NB4 (cell line): ENCODE measurements around the gene SPC24.

Experiments used
- DNase-seq: peaks from one replicate; pipeline ENCODE4 v3.0.0; 2010; ENCODE audit warnings: low read depth
- H3K4me3 ChIP-seq: one replicate; pipeline ENCODE4 v1.5.1; 2011; ENCODE audit warnings: mild to moderate bottlenecking, low read depth, low read length, moderate library complexity
- CTCF ChIP-seq: IDR thresholded peaks from one replicate; pipeline ENCODE4 v1.5.1; 2012; ENCODE audit warnings: low read depth, low read length
- MAX ChIP-seq: IDR thresholded peaks from 2 replicates; pipeline ENCODE4 v1.6.1; 2011; ENCODE audit warnings: low read depth, low read length
- MYC ChIP-seq: IDR thresholded peaks from 2 replicates; pipeline ENCODE4 v1.6.1; 2011; ENCODE audit warnings: low read depth, low read length
- POLR2A ChIP-seq: IDR thresholded peaks from 2 replicates; pipeline ENCODE4 v1.6.1; 2011; ENCODE audit warnings: mild to moderate bottlenecking; ENCODE audit not compliant: insufficient read length; ENCODE audit errors: extremely low read depth

Gene SPC24

GRCh38 chr19:11198175-11198534, 42.6 kb upstream of the SPC24 start:
- DNase-seq = no peak
- TF ChIP-seq MYC = no peak
- no peak overlapping the region for H3K4me3 ChIP-seq

GRCh38 chr19:11197291-11198174, 42.0 kb upstream of the SPC24 start, which contains the start of gene KANK2:
Gene KANK2, minus strand, starts transcription at chr19:11197545. Its CDS starts 3,034 bp downstream, at chr19:11194511.
- no peak for TF ChIP-seq CTCF
- peak; percentile 16; the same call in 1 of the 2 replicates for TF ChIP-seq MYC
- TF ChIP-seq MAX = no peak
- peak; percentile 67 for TF ChIP-seq POLR2A
- DNase-seq = peak; percentile 81
- peak within 1 kb of the TSS; percentile 54 for H3K4me3 ChIP-seq

GRCh38 chr19:11196406-11197287, 41.1 kb upstream of the SPC24 start:
- peak; percentile 32 for DNase-seq
- H3K4me3 ChIP-seq = peak overlapping the region; percentile 54
- TF ChIP-seq MAX = no peak
- TF ChIP-seq CTCF = no peak
- TF ChIP-seq MYC = no peak
- TF ChIP-seq POLR2A = no peak

GRCh38 chr19:11195681-11196080, 40.1 kb upstream of the SPC24 start:
- no peak overlapping the region for H3K4me3 ChIP-seq
- no peak for TF ChIP-seq CTCF
- no peak for TF ChIP-seq POLR2A
- TF ChIP-seq MYC = no peak
- no peak for TF ChIP-seq MAX
- DNase-seq = no peak

- DNase-seq = no peak
- TF ChIP-seq MAX (no peak), POLR2A (no peak), MYC (no peak), CTCF (no peak)
- H3K4me3 ChIP-seq = no peak overlapping the region
Observed at GRCh38 chr19:11194656-11195558, 39.3 kb upstream of the SPC24 start.
